Measurements from ENCODE around the gene MUC4. TPM values are rescaled to one million over a fixed set of nuclear protein-coding genes. Genes with fewer than 3 reads are reported as not detected.
A peak's percentile ranks its signal among the peaks of the same experiment; 100 is the strongest.

MUC4 gene, protein sequence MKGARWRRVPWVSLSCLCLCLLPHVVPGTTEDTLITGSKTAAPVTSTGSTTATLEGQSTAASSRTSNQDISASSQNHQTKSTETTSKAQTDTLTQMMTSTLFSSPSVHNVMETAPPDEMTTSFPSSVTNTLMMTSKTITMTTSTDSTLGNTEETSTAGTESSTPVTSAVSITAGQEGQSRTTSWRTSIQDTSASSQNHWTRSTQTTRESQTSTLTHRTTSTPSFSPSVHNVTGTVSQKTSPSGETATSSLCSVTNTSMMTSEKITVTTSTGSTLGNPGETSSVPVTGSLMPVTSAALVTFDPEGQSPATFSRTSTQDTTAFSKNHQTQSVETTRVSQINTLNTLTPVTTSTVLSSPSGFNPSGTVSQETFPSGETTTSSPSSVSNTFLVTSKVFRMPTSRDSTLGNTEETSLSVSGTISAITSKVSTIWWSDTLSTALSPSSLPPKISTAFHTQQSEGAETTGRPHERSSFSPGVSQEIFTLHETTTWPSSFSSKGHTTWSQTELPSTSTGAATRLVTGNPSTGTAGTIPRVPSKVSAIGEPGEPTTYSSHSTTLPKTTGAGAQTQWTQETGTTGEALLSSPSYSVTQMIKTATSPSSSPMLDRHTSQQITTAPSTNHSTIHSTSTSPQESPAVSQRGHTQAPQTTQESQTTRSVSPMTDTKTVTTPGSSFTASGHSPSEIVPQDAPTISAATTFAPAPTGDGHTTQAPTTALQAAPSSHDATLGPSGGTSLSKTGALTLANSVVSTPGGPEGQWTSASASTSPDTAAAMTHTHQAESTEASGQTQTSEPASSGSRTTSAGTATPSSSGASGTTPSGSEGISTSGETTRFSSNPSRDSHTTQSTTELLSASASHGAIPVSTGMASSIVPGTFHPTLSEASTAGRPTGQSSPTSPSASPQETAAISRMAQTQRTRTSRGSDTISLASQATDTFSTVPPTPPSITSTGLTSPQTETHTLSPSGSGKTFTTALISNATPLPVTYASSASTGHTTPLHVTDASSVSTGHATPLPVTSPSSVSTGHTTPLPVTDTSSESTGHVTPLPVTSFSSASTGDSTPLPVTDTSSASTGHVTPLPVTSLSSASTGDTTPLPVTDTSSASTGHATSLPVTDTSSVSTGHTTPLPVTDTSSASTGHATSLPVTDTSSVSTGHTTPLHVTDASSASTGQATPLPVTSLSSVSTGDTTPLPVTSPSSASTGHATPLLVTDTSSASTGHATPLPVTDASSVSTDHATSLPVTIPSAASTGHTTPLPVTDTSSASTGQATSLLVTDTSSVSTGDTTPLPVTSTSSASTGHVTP (N-terminal part only)
- total RNA-seq = not detected

DNA sequence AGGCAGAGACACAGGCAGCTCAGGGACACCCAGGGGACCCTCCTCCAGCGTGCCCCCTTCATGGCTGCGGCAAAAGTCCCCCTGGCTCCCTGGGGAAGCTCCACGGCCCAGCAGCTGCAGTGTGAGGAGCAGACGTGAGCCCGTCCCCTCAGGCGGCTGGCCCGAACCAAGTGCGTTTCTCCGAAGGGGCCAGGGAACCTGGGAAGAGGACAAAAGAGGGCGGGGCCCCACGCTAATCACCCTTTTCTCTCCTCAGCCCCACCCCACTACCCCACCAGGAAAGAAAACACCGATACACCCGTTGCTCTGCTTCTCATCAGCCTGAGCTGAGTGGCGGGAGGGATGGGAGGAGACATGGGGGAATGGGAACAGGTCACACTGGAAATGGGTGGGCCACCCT is at the start of gene MUC4:
Gene MUC4, minus strand, starts transcription at position 174 of the 400 bp plus-strand sequence. Its CDS starts 112 bp downstream, at position 62.
- WGBS, 2 donors = 13 to 31% methylated on average over 6 to 14 of the region's 14 CpGs
- H3K4me1 ChIP-seq = no peaks in the 10 kb centered on the region
- H3K9me3 ChIP-seq = no peaks in the 10 kb centered on the region
- no peak within 1 kb of the TSS for H3K27ac ChIP-seq
- DNase-seq = no peak
- H3K36me3 ChIP-seq (replicated peaks in 1 of 2; ENCODE audit: insufficient read depth in 1 of 2, low read depth in 2 of 2) = no peaks in the 10 kb centered on the region
- no peak within 1 kb of the TSS for H3K4me3 ChIP-seq
- TF ChIP-seq, protein P1, sequence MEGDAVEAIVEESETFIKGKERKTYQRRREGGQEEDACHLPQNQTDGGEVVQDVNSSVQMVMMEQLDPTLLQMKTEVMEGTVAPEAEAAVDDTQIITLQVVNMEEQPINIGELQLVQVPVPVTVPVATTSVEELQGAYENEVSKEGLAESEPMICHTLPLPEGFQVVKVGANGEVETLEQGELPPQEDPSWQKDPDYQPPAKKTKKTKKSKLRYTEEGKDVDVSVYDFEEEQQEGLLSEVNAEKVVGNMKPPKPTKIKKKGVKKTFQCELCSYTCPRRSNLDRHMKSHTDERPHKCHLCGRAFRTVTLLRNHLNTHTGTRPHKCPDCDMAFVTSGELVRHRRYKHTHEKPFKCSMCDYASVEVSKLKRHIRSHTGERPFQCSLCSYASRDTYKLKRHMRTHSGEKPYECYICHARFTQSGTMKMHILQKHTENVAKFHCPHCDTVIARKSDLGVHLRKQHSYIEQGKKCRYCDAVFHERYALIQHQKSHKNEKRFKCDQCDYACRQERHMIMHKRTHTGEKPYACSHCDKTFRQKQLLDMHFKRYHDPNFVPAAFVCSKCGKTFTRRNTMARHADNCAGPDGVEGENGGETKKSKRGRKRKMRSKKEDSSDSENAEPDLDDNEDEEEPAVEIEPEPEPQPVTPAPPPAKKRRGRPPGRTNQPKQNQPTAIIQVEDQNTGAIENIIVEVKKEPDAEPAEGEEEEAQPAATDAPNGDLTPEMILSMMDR (IDR thresholded peaks at IDR 0.05) = no peak
- ATAC-seq = no peak
- intact Hi-C loops (cut with DNase I) = no loop called here
- H3K27me3 ChIP-seq = peaks cover 0 to 10% of the 10 kb centered on the region in 2 donors

DNA sequence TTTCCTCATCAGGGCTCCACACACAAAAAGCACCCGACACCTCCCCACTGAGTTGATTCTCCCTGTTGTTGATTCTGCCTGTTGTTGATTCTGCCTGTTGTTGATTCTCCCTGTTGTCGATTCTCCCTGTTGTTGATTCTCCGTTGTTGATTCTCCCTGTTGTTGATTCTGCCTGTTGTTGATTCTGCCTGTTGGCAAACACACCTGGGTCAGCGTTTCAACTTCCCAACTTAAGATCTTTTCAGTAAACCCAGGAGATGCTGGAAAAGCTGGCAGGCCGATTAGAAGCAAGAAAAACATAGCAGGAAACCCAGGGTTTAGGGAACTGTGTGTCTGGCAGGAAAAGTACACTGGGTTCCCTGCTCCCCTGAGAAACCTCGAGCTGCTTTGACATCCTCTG is 48.7 kb upstream of the MUC4 start:
- intact Hi-C loops (cut with DNase I) = no loop called here
- TF ChIP-seq, protein P1 (IDR thresholded peaks at IDR 0.05) = no peak
- no peak for TF ChIP-seq POLR2A (IDR thresholded peaks at IDR 0.05)
- Histone ChIP-seq H3K4me3 (no peak overlapping the region), H3K27ac (no peak overlapping the region), H3K4me1 (peaks cover 9% of the 10 kb centered on the region), H3K36me3 (replicated peaks in 1 of 2; ENCODE audit: insufficient read depth in 1 of 2, low read depth in 2 of 2) (no peaks in the 10 kb centered on the region), H3K9me3 (no peaks in the 10 kb centered on the region), H3K27me3 (no peaks in the 10 kb centered on the region)
- no peak for ATAC-seq
- no peak for DNase-seq
- 32 to 38% methylated on average over 6 of the region's 6 CpGs for whole genome bisulfite sequencing, 2 donors

DNA sequence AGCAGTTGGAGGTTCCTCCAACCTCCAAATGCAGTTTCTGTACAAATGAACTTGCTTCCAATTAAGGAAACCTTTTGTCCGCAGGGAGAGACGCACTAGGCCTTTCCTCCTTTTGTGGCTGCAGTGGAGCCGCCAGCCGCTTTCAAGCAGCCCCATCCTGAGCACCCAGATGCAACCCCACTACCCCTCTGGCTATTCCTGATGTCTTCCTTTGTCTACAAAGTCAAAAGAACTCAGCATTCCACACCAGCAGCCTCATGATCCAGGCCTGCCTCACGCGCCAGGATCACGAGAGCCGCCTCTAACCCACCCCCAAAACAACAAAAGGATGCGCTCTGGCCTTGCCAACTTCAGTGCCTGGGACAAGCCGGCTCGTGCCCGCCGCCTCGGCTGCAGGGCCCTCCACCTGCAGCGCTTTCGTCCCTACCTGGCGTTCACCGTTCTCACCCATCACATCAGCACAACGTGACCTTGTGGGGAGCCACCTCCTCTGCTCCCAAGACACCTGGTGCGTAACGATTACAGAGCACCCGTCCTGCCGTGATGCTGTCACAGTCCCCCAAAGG is 48.2 kb upstream of the MUC4 start:
- no peaks in the 10 kb centered on the region for H3K27me3 ChIP-seq
- DNase-seq = no peak
- H3K9me3 ChIP-seq = no peaks in the 10 kb centered on the region
- H3K27ac ChIP-seq = no peak overlapping the region
- intact Hi-C loops (cut with DNase I) = no loop called here
- no peak for TF ChIP-seq POLR2A (IDR thresholded peaks at IDR 0.05)
- TF ChIP-seq, protein P1 (IDR thresholded peaks at IDR 0.05) = no peak
- no peak for ATAC-seq
- H3K36me3 ChIP-seq (replicated peaks in 1 of 2; ENCODE audit: insufficient read depth in 1 of 2, low read depth in 2 of 2) = no peaks in the 10 kb centered on the region
- no peak overlapping the region for H3K4me3 ChIP-seq
- H3K4me1 ChIP-seq = peaks cover 9% of the 10 kb centered on the region
- 75 to 86% methylated on average over 18 to 23 of the region's 23 CpGs for WGBS, 2 donors

DNA sequence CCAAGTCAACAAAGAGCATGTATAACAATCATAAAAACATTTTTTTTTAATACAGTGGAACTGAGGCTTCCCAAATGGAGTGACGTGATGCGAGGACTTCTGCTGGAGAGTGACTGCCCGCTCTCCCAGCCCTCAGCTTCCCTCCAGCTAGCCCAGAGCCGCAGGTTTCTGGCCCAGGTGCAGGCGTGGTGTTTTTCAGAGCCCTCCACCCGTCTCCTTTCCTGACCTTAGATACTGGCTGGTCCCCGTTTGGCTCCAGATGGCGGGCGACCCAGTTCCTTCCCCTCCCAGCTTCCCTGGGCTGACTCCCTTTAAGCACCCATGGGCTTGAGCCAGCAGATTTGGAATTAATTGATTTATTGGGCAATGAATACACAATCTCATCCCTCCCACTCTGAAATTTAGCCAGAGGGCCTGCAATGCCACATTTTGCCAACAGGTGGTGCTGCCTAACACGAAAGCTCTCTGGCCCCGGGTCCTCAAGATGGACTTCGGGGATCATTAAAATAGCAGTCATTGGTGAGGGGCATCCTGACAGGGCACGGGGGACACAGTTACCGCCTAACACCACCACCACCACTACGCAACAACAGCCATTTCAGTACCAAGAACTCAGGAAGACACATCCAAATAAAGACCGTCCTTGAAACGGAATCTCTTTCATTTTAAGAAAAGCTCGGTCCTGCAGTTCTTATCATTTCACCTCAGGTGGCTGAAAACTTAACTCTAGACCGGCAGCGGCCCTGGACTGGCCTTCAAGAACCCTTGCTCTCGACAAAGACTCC is 47.5 kb upstream of the MUC4 start:
- no peaks in the 10 kb centered on the region for H3K36me3 ChIP-seq (replicated peaks in 1 of 2; ENCODE audit: insufficient read depth in 1 of 2, low read depth in 2 of 2)
- intact Hi-C loops (cut with DNase I) = no loop called here
- peaks cover 15% of the 10 kb centered on the region for H3K4me1 ChIP-seq
- no peak overlapping the region for H3K27ac ChIP-seq
- no peaks in the 10 kb centered on the region for H3K9me3 ChIP-seq
- H3K4me3 ChIP-seq = no peak overlapping the region
- TF ChIP-seq, protein P1 (IDR thresholded peaks at IDR 0.05) = peak; percentile 86 to 99 (median 95)
- TF ChIP-seq POLR2A (IDR thresholded peaks at IDR 0.05) = peak in 1 of 3 donors; percentile 8
- DNase-seq = peak; percentile 69 to 82 (median 74)
- 3 to 4% methylated on average over 21 of the region's 21 CpGs for WGBS, 2 donors
- no peaks in the 10 kb centered on the region for H3K27me3 ChIP-seq
- peak; percentile 43 for ATAC-seq

Measured in body of pancreas (tissue), 4 donors.